Astrocyte of the cerebellum (primary cell): ENCODE data around the gene CACNA1D.

Source experiments
- DNase-seq: peaks from one replicate; pipeline ENCODE4 v3.0.0-alpha.2; 2011; ENCODE audit warnings: low read depth
- H3K4me3 ChIP-seq: 2 replicates; pipeline ENCODE4 v1.5.1; 2011; ENCODE audit warnings: mild to moderate bottlenecking, low read depth, low read length, moderate library complexity
- in situ Hi-C: cut with HindIII; loops from 2 replicates; pipeline ENCODE4 v1.10.0; 2017; ENCODE audit warnings: low sequenced_read_pairs
- TF ChIP-seq, protein P1 (sequence below): IDR thresholded peaks from 2 replicates; pipeline ENCODE4 v1.5.1; 2012; ENCODE audit warnings: low read length, low read depth, moderate library complexity, mild to moderate bottlenecking; ENCODE audit errors: missing control alignments

CACNA1D gene

DNA sequence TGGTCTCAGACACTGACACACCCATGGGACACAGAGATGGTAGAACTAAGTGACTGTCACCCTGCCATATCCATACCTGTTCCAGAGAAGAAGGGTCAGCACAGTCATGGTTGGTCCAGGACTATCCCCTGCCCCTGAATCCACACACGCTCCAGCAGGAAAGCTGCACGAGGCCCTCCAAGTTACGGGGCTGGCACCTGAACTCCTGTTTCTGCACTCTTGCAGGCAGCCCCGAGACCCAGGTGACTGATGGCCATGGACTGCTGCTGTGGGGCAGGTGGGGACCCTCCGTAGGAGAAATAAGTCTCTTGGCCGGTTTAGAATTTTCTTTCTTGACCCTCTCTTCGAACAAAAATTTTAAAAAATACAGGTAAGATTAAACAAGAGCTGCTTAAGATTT is 321.2 kb downstream of the CACNA1D start:
- no peak overlapping the region for H3K4me3 ChIP-seq
- in situ Hi-C loops: no loop called here
- TF ChIP-seq, protein P1, sequence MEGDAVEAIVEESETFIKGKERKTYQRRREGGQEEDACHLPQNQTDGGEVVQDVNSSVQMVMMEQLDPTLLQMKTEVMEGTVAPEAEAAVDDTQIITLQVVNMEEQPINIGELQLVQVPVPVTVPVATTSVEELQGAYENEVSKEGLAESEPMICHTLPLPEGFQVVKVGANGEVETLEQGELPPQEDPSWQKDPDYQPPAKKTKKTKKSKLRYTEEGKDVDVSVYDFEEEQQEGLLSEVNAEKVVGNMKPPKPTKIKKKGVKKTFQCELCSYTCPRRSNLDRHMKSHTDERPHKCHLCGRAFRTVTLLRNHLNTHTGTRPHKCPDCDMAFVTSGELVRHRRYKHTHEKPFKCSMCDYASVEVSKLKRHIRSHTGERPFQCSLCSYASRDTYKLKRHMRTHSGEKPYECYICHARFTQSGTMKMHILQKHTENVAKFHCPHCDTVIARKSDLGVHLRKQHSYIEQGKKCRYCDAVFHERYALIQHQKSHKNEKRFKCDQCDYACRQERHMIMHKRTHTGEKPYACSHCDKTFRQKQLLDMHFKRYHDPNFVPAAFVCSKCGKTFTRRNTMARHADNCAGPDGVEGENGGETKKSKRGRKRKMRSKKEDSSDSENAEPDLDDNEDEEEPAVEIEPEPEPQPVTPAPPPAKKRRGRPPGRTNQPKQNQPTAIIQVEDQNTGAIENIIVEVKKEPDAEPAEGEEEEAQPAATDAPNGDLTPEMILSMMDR: no peak
- DNase-seq: no peak

DNA sequence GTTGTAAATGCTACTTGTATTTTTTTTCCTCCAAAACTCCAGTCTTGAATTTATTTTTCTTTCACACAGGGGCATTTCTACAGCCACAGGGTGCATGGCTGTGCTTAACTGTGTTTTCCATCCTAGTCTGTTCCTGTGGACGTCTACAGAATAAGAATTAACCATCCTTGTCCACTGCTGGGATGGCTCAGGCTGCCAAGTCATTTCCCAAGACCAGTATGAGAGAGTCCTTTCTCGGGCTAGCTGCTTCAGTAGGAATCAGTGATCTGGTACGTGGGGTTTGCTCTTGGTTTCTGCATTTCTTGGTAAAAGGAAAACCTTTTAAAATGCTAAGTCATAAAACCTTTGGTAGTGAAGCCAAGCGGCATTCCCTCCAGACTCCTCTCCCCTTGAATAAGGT is 322.0 kb downstream of the CACNA1D start:
- in situ Hi-C loops: no loop called here
- no peak overlapping the region for H3K4me3 ChIP-seq
- TF ChIP-seq, protein P1: no peak
- DNase-seq: no peak

DNA sequence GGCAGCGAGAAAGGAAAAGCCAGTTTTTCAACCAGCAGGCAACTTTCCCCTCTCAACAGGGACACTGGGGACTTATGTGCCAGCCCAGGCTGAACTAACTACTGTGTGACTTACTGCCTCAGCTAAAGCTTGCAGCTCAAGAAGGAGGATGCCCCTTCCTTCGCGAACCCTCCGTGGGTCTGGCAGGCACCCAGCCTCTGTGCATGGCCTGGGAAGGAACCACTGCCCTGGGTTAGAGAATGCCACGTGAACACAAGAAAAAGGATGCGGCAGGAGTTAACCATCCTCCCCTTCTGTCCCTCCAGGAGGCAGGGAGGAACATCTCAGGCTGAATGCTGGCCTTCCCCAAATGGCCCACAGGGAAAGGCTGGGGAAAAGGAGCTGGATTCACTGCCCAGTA is 322.8 kb downstream of the CACNA1D start:
- DNase-seq: no peak
- TF ChIP-seq, protein P1: no peak
- in situ Hi-C loops: no loop called here
- H3K4me3 ChIP-seq: no peak overlapping the region

DNA sequence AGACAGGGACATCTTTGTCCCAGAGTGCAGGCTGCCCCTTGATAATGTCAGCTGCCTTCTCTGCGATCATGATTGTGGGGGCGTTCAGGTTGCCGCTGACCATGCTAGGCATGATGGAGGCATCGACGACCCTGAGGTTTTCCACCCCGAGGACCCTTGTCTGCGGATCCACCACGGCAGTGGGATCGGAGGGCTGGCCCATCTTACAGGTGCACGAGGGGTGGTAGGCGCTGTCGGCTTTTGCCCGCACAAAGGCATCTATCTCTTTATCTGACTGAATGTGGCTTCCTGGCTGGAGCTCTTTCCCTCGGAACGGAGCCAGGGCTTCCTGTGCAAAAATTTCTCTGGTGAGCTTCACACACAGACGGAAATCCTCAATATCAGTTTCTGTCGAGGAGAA is 323.4 kb downstream of the CACNA1D start:
- H3K4me3 ChIP-seq: no peak overlapping the region
- DNase-seq: no peak
- TF ChIP-seq, protein P1: no peak
- in situ Hi-C loops: no loop called here

DNA sequence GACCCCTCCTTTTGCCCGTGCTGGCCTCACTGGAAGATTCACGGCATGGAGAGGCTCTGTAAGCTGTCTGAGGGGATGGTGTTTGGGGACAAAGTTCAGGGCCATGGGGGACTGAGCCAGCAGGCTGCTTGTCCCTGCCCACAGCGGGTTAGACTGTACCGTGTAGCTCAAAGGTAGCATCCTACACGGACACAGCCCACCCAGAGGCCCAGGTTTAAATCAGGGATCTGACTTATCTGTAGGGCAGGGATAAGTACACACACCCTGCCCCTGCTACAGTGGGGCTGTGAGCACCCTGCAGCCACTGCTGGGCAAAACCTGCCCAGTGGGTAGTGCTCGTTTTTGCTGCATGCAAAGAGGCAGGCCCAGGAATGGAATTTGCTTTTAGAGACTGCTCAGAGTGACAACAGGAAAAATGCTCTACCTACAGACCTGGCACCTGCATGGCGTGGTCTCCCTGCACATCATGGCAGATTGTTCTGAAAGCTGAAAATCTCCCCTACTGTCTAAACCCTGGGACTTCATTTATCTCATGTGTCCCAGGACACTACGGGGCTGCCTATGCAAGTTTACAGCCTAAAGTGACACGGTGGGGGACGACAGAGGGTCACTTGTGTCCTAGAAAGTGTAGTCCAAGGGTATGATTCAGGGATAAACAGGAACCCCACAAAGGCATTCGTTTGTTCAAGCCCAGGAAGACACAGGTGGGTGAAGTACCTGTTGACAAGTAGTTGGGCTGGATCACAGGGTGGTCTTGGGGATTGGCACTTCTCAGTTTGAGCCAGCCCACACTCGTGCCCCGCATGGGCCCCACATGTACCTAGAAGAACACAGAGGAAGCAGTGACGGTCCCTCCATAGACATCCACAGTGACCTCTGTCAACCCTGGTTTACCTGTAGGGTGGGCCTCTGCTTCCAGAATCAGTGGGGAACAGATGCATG is 324.1 kb downstream of the CACNA1D start:
- TF ChIP-seq, protein P1: no peak
- no peak overlapping the region for H3K4me3 ChIP-seq
- in situ Hi-C loops: no loop called here
- no peak for DNase-seq

DNA sequence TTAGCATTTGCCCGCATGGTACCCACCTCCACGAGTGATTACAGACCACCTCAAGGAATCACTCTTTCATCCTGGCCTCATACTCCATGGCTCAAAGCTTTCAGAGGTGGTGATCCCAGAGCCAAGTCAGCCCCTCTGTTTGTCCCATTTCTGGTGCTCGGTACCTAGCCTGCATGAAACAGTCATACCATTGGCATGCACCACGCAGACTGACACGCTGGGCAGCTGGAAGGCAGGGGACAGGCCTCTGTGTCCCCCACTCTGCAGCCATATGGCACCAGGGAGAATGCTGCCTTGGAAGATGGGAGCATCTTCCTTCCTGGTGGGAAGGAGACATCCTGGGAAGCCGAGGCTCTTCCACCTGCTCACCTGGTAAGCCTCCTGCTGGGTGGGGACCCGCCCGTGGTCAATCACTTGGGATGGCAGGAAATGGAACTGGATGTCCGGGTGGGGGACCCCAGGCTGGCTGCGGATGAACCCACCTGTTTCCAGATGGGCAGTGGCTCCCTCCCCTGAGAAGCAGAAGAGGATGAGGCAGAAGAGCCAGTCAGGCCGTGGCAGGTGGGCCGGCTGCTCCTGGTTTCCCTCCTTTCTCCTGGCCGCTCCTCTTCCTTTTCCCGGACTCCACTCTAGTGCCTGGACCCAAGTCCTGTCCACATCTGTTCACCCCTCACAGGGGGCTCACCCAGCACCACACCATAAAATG is 324.9 kb downstream of the CACNA1D start:
- in situ Hi-C loops: no loop called here
- no peak for DNase-seq
- no peak overlapping the region for H3K4me3 ChIP-seq
- TF ChIP-seq, protein P1: no peak
